DND-41 (cell line): ENCODE measurements around the gene UPP1.

Experiments
- ATAC-seq: fragments of 200-7000 bp; cut with Tn5 transposase; 3 replicates; pipeline ENCODE4 v1.9.1; 2021; ENCODE audit warnings: low read depth; ENCODE audit not compliant: insufficient read depth
- DNase-seq: peaks from one replicate; pipeline ENCODE4 v3.0.0-alpha.2; 2020
- H2AFZ ChIP-seq: 2 replicates; pipeline ENCODE4 v1.6.0; 2012; ENCODE audit warnings: low read depth, low read length
- H3K27ac ChIP-seq: 2 replicates; pipeline ENCODE4 v1.5.1; 2012; ENCODE audit warnings: low read length, inconsistent platforms
- H3K27me3 ChIP-seq: fragments of 200-600 bp; sonication (generic); 2 replicates; pipeline ENCODE4 v1.6.0; 2012; ENCODE audit warnings: low read length, mild to moderate bottlenecking, inconsistent platforms; ENCODE audit not compliant: insufficient read depth, poor library complexity
- H3K36me3 ChIP-seq: 2 replicates; pipeline ENCODE4 v1.5.1; 2012; ENCODE audit warnings: low read length, inconsistent platforms; ENCODE audit not compliant: insufficient read depth
- H3K4me1 ChIP-seq: 2 replicates; pipeline ENCODE4 v1.5.1; 2012; ENCODE audit warnings: mild to moderate bottlenecking, low read length; ENCODE audit not compliant: insufficient read depth
- H3K4me2 ChIP-seq: 2 replicates; pipeline ENCODE4 v1.6.0; 2012; ENCODE audit warnings: mild to moderate bottlenecking, moderate library complexity, low read length, inconsistent platforms; ENCODE audit not compliant: insufficient read depth
- H3K4me3 ChIP-seq, 2 experiments: fragments of 200-600 bp in 1 of 2; shearing (Covaris generic) in 1 of 2; 2 replicates each; pipeline ENCODE4 v1.5.1; 2012 to 2016; ENCODE audit warnings: inconsistent platforms in 2 of 2, low read length in 2 of 2, mild to moderate bottlenecking in 2 of 2, low read depth in 1 of 2, moderate library complexity in 1 of 2
- H3K79me2 ChIP-seq: 2 replicates; pipeline ENCODE4 v1.6.0; 2012; ENCODE audit warnings: low read length, inconsistent platforms; ENCODE audit not compliant: insufficient read depth
- H3K9ac ChIP-seq: 2 replicates; pipeline ENCODE4 v1.6.0; 2012; ENCODE audit warnings: low read depth, mild to moderate bottlenecking, inconsistent platforms, low read length, moderate library complexity
- H3K9me3 ChIP-seq: 2 replicates; pipeline ENCODE4 v1.5.1; 2012; ENCODE audit warnings: low read length, moderate library complexity, mild to moderate bottlenecking, inconsistent platforms; ENCODE audit not compliant: insufficient read depth, severe bottlenecking
- H4K20me1 ChIP-seq: 2 replicates; pipeline ENCODE4 v1.6.0; 2012; ENCODE audit warnings: low read length; ENCODE audit not compliant: insufficient read depth
- EZH2 ChIP-seq: IDR thresholded peaks from 3 replicates; pipeline ENCODE4 v1.6.1; 2012; ENCODE audit warnings: borderline replicate concordance, low read depth, mild to moderate bottlenecking, moderate library complexity, low read length, inconsistent platforms; ENCODE audit not compliant: severe bottlenecking
- TF ChIP-seq, protein P1 (sequence below): IDR thresholded peaks from 2 replicates; pipeline ENCODE4 v1.5.1; 2012; ENCODE audit warnings: borderline replicate concordance, low read length, moderate library complexity, mild to moderate bottlenecking; ENCODE audit not compliant: poor library complexity, severe bottlenecking; ENCODE audit errors: extremely low read depth

Gene UPP1

DNA sequence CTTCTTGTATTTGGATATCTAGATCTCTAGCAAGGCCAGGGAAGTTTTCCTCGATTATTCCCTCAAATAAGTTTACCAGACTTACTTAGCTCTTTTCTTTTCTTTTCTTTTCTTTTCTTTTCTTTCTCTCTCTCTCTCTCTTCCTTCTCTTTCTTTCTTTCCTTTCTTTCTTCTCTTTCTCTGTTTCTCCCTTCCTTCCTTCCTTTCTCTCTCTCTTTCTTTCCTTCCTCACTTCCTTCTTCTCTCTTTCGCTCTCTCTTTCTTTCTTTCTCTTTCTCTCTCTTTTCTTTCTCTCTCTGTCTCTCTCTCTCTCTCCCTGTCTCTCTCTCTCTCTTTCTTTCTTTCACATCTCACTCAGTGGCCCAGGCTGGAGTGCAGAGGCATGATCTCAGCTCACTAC lies 37.0 kb downstream of the UPP1 start:
- TF ChIP-seq, protein P1, sequence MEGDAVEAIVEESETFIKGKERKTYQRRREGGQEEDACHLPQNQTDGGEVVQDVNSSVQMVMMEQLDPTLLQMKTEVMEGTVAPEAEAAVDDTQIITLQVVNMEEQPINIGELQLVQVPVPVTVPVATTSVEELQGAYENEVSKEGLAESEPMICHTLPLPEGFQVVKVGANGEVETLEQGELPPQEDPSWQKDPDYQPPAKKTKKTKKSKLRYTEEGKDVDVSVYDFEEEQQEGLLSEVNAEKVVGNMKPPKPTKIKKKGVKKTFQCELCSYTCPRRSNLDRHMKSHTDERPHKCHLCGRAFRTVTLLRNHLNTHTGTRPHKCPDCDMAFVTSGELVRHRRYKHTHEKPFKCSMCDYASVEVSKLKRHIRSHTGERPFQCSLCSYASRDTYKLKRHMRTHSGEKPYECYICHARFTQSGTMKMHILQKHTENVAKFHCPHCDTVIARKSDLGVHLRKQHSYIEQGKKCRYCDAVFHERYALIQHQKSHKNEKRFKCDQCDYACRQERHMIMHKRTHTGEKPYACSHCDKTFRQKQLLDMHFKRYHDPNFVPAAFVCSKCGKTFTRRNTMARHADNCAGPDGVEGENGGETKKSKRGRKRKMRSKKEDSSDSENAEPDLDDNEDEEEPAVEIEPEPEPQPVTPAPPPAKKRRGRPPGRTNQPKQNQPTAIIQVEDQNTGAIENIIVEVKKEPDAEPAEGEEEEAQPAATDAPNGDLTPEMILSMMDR = no peak
- TF ChIP-seq EZH2 = no peak
- H3K4me2 ChIP-seq = no peak overlapping the region
- no peaks in the 10 kb centered on the region for H3K9me3 ChIP-seq
- DNase-seq (no peak), ATAC-seq (no peak)
- no peaks in the 10 kb centered on the region for H3K27me3 ChIP-seq
- H4K20me1 ChIP-seq = no peaks in the 10 kb centered on the region
- H3K4me1 ChIP-seq = no peaks in the 10 kb centered on the region
- H3K4me3 ChIP-seq = no peak overlapping the region
- H3K27ac ChIP-seq = no peak overlapping the region
- no peaks in the 10 kb centered on the region for H3K79me2 ChIP-seq
- H3K9ac ChIP-seq = no peak overlapping the region
- no peak overlapping the region for H2AFZ ChIP-seq
- no peaks in the 10 kb centered on the region for H3K36me3 ChIP-seq

DNA sequence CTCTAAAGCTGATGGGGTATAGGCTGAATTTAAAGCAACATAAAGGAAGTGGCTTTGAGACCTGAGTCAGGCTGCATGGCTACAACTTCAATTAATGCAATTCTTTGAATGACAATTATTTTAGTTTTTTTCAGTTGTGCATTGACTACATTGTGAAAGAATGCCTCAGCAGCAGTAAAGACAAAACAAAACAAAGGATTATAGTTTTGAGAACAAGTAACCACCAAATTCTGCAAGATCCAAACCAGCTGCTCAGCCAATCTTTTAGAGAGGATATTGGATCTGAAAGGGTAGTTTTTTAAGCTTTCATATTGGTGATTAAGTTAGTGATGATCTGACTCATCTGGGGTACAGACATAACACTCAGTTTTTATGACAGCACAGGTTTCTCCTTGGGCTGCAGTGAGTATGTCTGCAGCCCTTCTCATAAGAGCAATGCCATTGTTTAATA lies 41.6 kb downstream of the UPP1 start:
- Histone ChIP-seq H4K20me1 (no peaks in the 10 kb centered on the region), H3K36me3 (no peaks in the 10 kb centered on the region), H3K79me2 (no peaks in the 10 kb centered on the region), H3K4me3 (no peak overlapping the region), H3K4me1 (no peaks in the 10 kb centered on the region), H3K27me3 (no peaks in the 10 kb centered on the region), H3K27ac (no peak overlapping the region), H3K9me3 (no peaks in the 10 kb centered on the region), H3K9ac (no peak overlapping the region), H3K4me2 (no peak overlapping the region), H2AFZ (no peak overlapping the region)
- no peak for DNase-seq
- ATAC-seq = no peak
- TF ChIP-seq, protein P1 = no peak
- no peak for TF ChIP-seq EZH2

- no peak for ATAC-seq
- H3K9me3 ChIP-seq = no peaks in the 10 kb centered on the region
- no peak overlapping the region for H3K27ac ChIP-seq
- H3K4me1 ChIP-seq = no peaks in the 10 kb centered on the region
- H3K4me2 ChIP-seq = no peak overlapping the region
- H4K20me1 ChIP-seq = no peaks in the 10 kb centered on the region
- DNase-seq = no peak
- no peak for TF ChIP-seq EZH2
- TF ChIP-seq, protein P1 = no peak
- no peak overlapping the region for H2AFZ ChIP-seq
- H3K36me3 ChIP-seq = no peaks in the 10 kb centered on the region
- no peak overlapping the region for H3K4me3 ChIP-seq
- no peak overlapping the region for H3K9ac ChIP-seq
- H3K27me3 ChIP-seq = no peaks in the 10 kb centered on the region
- H3K79me2 ChIP-seq = no peaks in the 10 kb centered on the region
These were observed 43.7 kb downstream of the UPP1 start for GRCh38 chr7:48132792-48133191.

DNA sequence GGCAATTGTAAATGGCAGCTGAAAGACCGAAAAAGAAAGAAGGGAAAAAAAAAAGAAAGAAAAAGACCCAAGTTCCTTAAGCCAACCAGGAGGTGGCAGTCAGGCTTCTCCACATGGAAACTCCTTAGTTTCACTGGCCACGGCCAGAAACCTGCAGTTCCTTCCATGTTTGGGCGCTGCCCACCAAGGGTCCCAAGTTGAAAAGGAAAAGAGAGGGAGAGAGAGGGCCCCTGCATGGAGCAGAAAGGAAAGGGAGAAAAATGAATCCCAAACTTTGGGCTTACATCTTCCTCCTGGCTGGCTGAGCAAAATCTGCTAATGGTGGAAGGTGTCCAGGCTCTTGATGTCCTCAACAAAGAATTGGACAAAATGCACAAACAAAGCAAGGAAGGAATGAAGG lies 50.4 kb downstream of the UPP1 start:
- H3K9ac ChIP-seq = no peak overlapping the region
- no peak overlapping the region for H3K4me3 ChIP-seq
- H3K4me2 ChIP-seq = no peak overlapping the region
- H2AFZ ChIP-seq = no peak overlapping the region
- H3K9me3 ChIP-seq = no peaks in the 10 kb centered on the region
- ATAC-seq = no peak
- TF ChIP-seq, protein P1 = no peak
- no peak for TF ChIP-seq EZH2
- no peaks in the 10 kb centered on the region for H3K27me3 ChIP-seq
- no peaks in the 10 kb centered on the region for H3K4me1 ChIP-seq
- no peaks in the 10 kb centered on the region for H3K79me2 ChIP-seq
- no peak overlapping the region for H3K27ac ChIP-seq
- no peaks in the 10 kb centered on the region for H3K36me3 ChIP-seq
- no peak for DNase-seq
- H4K20me1 ChIP-seq = no peaks in the 10 kb centered on the region
